GM23248 (cell line): ENCODE results near the gene INTS15.

ENCODE experiments used
- EZH2 ChIP-seq: fragments of 200-600 bp; sonication (generic); IDR thresholded peaks from 2 replicates; pipeline ENCODE4 v1.6.1; 2018; ENCODE audit warnings: antibody characterized with exemption, mild to moderate bottlenecking; ENCODE audit not compliant: insufficient read depth, poor library complexity, severe bottlenecking
- EZH2phosphoT487 ChIP-seq: fragments of 200-600 bp; sonication (generic); IDR thresholded peaks from 2 replicates; pipeline ENCODE4 v1.6.1; 2018; ENCODE audit warnings: antibody characterized with exemption, moderate library complexity, mild to moderate bottlenecking, low read depth; ENCODE audit not compliant: insufficient read depth

GRCh38 chr7:6613706-6614105, 23.9 kb downstream of the INTS15 start:
- no peak for TF ChIP-seq EZH2phosphoT487
- TF ChIP-seq EZH2: no peak
